NCI-H2107 treated with DMSO at 0.1 percent for 48 hours (cell line): Measurements from ENCODE around the gene AOPEP.
"Not testable (repeated sequence)": the region's sequence is repeated elsewhere in the genome, so short reads cannot be mapped to it uniquely, and the experiment has no call there.

Source experiments
- DNase-seq: peaks from one replicate; lab custom pipeline; 2025; ENCODE audit not compliant: unreplicated experiment; lab: John Stamatoyannopoulos, UW

The AOPEP gene

GRCh38 chr9:94840738-94841137, 114.2 kb downstream of the AOPEP start:
- DNase-seq: no peak

GRCh38 chr9:94843134-94843533, 116.6 kb downstream of the AOPEP start:
- no peak for DNase-seq

- DNase-seq: no peak
These were observed 120.2 kb downstream of the AOPEP start for GRCh38 chr9:94846739-94847138.

GRCh38 chr9:94847486-94847885, 121.0 kb downstream of the AOPEP start:
- DNase-seq: no peak

GRCh38 chr9:94848791-94849190, 122.3 kb downstream of the AOPEP start:
- not testable (repeated sequence) for DNase-seq

GRCh38 chr9:94850540-94851434, 124.3 kb downstream of the AOPEP start:
- no peak for DNase-seq

GRCh38 chr9:94851467-94851866, 125.0 kb downstream of the AOPEP start:
- no peak for DNase-seq

GRCh38 chr9:94851892-94852291, 125.4 kb downstream of the AOPEP start:
- no peak for DNase-seq

- no peak for DNase-seq
These were observed 125.9 kb downstream of the AOPEP start for GRCh38 chr9:94852373-94852772.

- DNase-seq: no peak
These were observed 127.4 kb downstream of the AOPEP start for GRCh38 chr9:94853887-94854286.

GRCh38 chr9:94855903-94856302, 129.4 kb downstream of the AOPEP start:
- no peak for DNase-seq

GRCh38 chr9:94857791-94858190, 131.3 kb downstream of the AOPEP start:
- DNase-seq: no peak

GRCh38 chr9:94859226-94859625, 132.7 kb downstream of the AOPEP start:
- DNase-seq: no peak

- no peak for DNase-seq
These were observed 133.4 kb downstream of the AOPEP start for GRCh38 chr9:94859891-94860290.

- no peak for DNase-seq
These were observed 134.4 kb downstream of the AOPEP start for GRCh38 chr9:94860678-94861588.

- no peak for DNase-seq
These were observed 135.2 kb downstream of the AOPEP start for GRCh38 chr9:94861589-94862272.

- no peak for DNase-seq
These were observed 137.7 kb downstream of the AOPEP start for GRCh38 chr9:94864196-94864595.

GRCh38 chr9:94864862-94865509, 138.5 kb downstream of the AOPEP start:
- DNase-seq: no peak

GRCh38 chr9:94865582-94866452, 139.3 kb downstream of the AOPEP start:
- peak; percentile 50 for DNase-seq

- no peak for DNase-seq
These were observed 140.3 kb downstream of the AOPEP start for GRCh38 chr9:94866770-94867169.
